ENCODE results near the gene ZFYVE27.

Gene ZFYVE27

GRCh38 chr10:97747573-97747972, 10.6 kb downstream of the ZFYVE27 start:
- no peak for DNase-seq (ENCODE audit: low spot score)

GRCh38 chr10:97748116-97748515, 11.2 kb downstream of the ZFYVE27 start:
- DNase-seq (ENCODE audit: low spot score) = no peak

GRCh38 chr10:97752956-97753355, 16.0 kb downstream of the ZFYVE27 start:
- no peak for DNase-seq (ENCODE audit: low spot score)

GRCh38 chr10:97754726-97755125, 17.8 kb downstream of the ZFYVE27 start:
- no peak for DNase-seq (ENCODE audit: low spot score)

- DNase-seq (ENCODE audit: low spot score) = no peak
These were observed 18.8 kb downstream of the ZFYVE27 start for GRCh38 chr10:97755718-97756117.

- DNase-seq (ENCODE audit: low spot score) = no peak
These were observed 20.5 kb downstream of the ZFYVE27 start for GRCh38 chr10:97757471-97757870.

- DNase-seq (ENCODE audit: low spot score) = peak; percentile 26
These were observed 22.4 kb downstream of the ZFYVE27 start for GRCh38 chr10:97759158-97759887.

- DNase-seq (ENCODE audit: low spot score) = no peak
These were observed 23.0 kb downstream of the ZFYVE27 start for GRCh38 chr10:97759946-97760345.

- no peak for DNase-seq (ENCODE audit: low spot score)
These were observed 23.7 kb downstream of the ZFYVE27 start for GRCh38 chr10:97760461-97761257.

GRCh38 chr10:97761331-97761865, 24.5 kb downstream of the ZFYVE27 start:
- no peak for DNase-seq (ENCODE audit: low spot score)

GRCh38 chr10:97762056-97762455, 25.1 kb downstream of the ZFYVE27 start:
- no peak for DNase-seq (ENCODE audit: low spot score)

- no peak for DNase-seq (ENCODE audit: low spot score)
These were observed 25.9 kb downstream of the ZFYVE27 start for GRCh38 chr10:97762816-97763215.

- DNase-seq (ENCODE audit: low spot score) = no peak
These were observed 26.5 kb downstream of the ZFYVE27 start for GRCh38 chr10:97763411-97763810.

GRCh38 chr10:97763947-97764346, 27.0 kb downstream of the ZFYVE27 start:
- no peak for DNase-seq (ENCODE audit: low spot score)

- no peak for DNase-seq (ENCODE audit: low spot score)
These were observed 27.6 kb downstream of the ZFYVE27 start for GRCh38 chr10:97764519-97764931.

GRCh38 chr10:97765201-97765600, 28.3 kb downstream of the ZFYVE27 start:
- no peak for DNase-seq (ENCODE audit: low spot score)

- DNase-seq (ENCODE audit: low spot score) = no peak
These were observed 29.3 kb downstream of the ZFYVE27 start for GRCh38 chr10:97766106-97766810.

GRCh38 chr10:97766996-97767924, 30.3 kb downstream of the ZFYVE27 start:
- DNase-seq (ENCODE audit: low spot score) = no peak

- DNase-seq (ENCODE audit: low spot score) = no peak
These were observed 31.7 kb downstream of the ZFYVE27 start for GRCh38 chr10:97768322-97769315.

GRCh38 chr10:97770255-97770654, 33.3 kb downstream of the ZFYVE27 start:
- DNase-seq (ENCODE audit: low spot score) = no peak

Data from CD4-positive, alpha-beta T cell treated with Interleukin-15 for 4 hours (primary cell).